ENCODE measurements around the gene RHAG.
"Not testable (repeated sequence)": the region's sequence is repeated elsewhere in the genome, so short reads cannot be mapped to it uniquely, and the experiment has no call there.

The RHAG gene

DNA sequence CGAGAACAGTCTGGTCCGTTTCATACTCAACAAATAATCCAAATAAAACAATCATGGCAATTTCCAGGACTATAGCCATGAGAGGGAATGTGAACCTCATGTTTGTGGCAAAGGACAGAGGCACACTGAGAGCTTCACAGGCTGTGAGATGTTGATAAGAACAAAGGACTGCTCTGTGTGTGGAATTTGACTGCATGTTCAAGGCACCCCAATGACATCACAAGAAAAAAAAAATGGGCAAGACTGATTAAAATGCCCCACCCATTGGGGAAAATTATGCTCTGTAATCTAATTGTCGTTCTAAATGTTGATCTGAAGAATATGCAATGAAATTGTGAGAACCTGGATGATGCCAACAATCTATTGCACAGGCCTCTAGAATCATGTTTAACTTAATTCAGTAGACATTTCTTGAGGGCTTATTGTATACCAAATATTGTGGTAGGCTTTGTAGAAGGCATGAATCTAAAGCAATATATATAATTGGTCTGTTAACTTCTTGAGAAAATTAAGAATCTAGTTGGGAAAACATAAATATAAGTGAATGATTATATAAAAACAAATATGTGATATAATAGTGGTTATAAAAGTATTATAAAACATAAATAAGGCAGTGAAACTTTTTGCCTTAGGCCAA, at the start of gene RHAG:
Gene RHAG (minus strand): TSS at position 127 of the 637 bp plus-strand sequence. CDS start 27 bp downstream, at position 100.
- H3K27ac ChIP-seq (ENCODE audit: low read depth, low read length): no peak within 1 kb of the TSS
- no peaks in the 10 kb centered on the region for H3K27me3 ChIP-seq (ENCODE audit: control insufficient read depth in 1 of 2, insufficient read depth in 2 of 2, low read length in 2 of 2)
- H3K4me3 ChIP-seq (ENCODE audit: low read depth in 1 of 2, low read length in 2 of 2): no peak within 1 kb of the TSS
- no peaks in the 10 kb centered on the region for H3K9me3 ChIP-seq (ENCODE audit: control insufficient read depth in 1 of 2, low read length in 2 of 2)
- no peak within 1 kb of the TSS for H3K9ac ChIP-seq (ENCODE audit: low read depth in 1 of 2, low read length in 2 of 2)
- H3K4me1 ChIP-seq (ENCODE audit: control insufficient read depth in 1 of 2, insufficient read depth in 2 of 2, low read length in 2 of 2): no peaks in the 10 kb centered on the region
- H3K36me3 ChIP-seq (ENCODE audit: control insufficient read depth in 1 of 2, insufficient read depth in 2 of 2, low read length in 2 of 2): no peaks in the 10 kb centered on the region

DNA sequence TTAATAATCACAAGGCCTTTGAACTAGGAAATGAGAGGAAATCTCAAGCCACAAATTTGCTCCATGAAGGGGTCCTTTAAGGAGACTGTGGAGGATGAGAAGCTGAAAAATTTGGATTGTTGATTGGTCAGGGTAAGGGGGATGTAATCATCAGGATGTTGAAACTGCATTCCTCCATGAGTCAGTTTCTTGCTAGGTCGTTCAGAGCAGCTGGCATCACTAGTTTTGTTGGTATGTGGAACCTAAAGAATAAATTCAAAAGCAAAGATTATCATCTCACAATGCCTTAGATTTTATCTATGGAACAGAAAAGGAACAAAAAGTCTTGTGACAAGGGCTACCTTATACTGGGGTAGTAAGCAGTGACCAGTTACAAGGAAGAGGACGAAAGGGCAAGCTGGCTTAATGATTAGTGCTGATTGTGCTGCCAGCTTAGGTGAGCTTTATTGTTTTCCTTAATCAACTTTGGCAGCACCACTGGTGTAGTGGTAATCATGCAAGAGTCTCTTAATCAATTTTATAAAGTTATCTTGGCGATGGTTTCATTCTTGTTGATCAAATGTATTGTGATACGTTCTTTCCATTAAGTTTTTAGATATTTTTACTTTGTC, 40.1 kb upstream of the RHAG start:
- Histone ChIP-seq H3K9me3 (ENCODE audit: control insufficient read depth in 1 of 2, low read length in 2 of 2) (no peaks in the 10 kb centered on the region), H3K9ac (ENCODE audit: low read depth in 1 of 2, low read length in 2 of 2) (no peak overlapping the region), H3K27me3 (ENCODE audit: control insufficient read depth in 1 of 2, insufficient read depth in 2 of 2, low read length in 2 of 2) (no peaks in the 10 kb centered on the region), H3K4me3 (ENCODE audit: low read depth in 1 of 2, low read length in 2 of 2) (no peak overlapping the region), H3K27ac (ENCODE audit: low read depth, low read length) (no peak overlapping the region), H3K4me1 (ENCODE audit: control insufficient read depth in 1 of 2, insufficient read depth in 2 of 2, low read length in 2 of 2) (no peaks in the 10 kb centered on the region), H3K36me3 (ENCODE audit: control insufficient read depth in 1 of 2, insufficient read depth in 2 of 2, low read length in 2 of 2) (no peaks in the 10 kb centered on the region)

DNA sequence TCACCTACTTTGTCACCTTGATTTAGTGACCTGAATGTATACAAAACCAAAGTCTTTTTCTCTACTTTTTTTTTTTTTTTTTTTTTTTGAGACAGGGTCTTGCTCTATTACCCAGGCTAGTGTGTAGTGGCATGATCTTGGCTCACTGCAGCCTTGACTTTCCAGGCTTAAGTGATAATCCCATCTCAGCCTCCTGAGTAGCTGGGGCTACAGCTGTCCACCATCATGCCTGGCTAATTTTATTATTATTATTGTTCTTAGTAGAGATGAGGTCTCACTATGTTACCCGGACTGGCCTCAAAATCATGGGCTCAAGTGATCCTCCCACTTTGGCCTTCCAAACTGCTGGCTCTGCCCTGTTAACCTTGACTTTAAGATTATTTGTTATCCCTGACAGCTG, 39.2 kb upstream of the RHAG start:
- H3K9me3 ChIP-seq (ENCODE audit: control insufficient read depth in 1 of 2, low read length in 2 of 2): no peaks in the 10 kb centered on the region
- no peaks in the 10 kb centered on the region for H3K27me3 ChIP-seq (ENCODE audit: control insufficient read depth in 1 of 2, insufficient read depth in 2 of 2, low read length in 2 of 2)
- H3K4me1 ChIP-seq (ENCODE audit: control insufficient read depth in 1 of 2, insufficient read depth in 2 of 2, low read length in 2 of 2): no peaks in the 10 kb centered on the region
- H3K9ac ChIP-seq (ENCODE audit: low read depth in 1 of 2, low read length in 2 of 2): no peak overlapping the region
- H3K36me3 ChIP-seq (ENCODE audit: control insufficient read depth in 1 of 2, insufficient read depth in 2 of 2, low read length in 2 of 2): no peaks in the 10 kb centered on the region
- no peak overlapping the region for H3K27ac ChIP-seq (ENCODE audit: low read depth, low read length)
- H3K4me3 ChIP-seq (ENCODE audit: low read depth in 1 of 2, low read length in 2 of 2): no peak overlapping the region

DNA sequence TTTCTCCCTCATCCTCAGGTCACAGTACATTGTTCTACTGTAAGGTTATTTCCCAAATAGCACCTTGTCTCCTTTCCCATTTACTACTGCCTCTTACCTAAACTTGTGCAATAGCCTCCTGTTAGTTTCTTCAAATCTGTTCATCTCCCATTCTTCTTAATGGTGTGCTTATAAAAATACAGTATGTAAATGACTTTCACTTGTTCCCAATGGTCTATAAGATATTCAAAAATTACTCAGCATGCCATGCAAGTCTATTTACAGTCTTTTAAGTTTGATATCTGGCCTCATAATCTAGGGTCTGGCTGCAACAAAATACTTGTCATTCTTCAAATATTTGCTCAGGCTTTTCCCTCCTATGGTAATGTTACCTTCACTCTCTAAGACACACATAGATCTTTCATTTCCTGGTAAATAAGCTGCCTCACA, 31.5 kb upstream of the RHAG start:
- Histone ChIP-seq H3K36me3 (ENCODE audit: control insufficient read depth in 1 of 2, insufficient read depth in 2 of 2, low read length in 2 of 2) (no peaks in the 10 kb centered on the region), H3K4me1 (ENCODE audit: control insufficient read depth in 1 of 2, insufficient read depth in 2 of 2, low read length in 2 of 2) (no peaks in the 10 kb centered on the region), H3K27me3 (ENCODE audit: control insufficient read depth in 1 of 2, insufficient read depth in 2 of 2, low read length in 2 of 2) (no peaks in the 10 kb centered on the region), H3K9me3 (ENCODE audit: control insufficient read depth in 1 of 2, low read length in 2 of 2) (no peaks in the 10 kb centered on the region), H3K27ac (ENCODE audit: low read depth, low read length) (no peak overlapping the region), H3K9ac (ENCODE audit: low read depth in 1 of 2, low read length in 2 of 2) (no peak overlapping the region), H3K4me3 (ENCODE audit: low read depth in 1 of 2, low read length in 2 of 2) (no peak overlapping the region)

DNA sequence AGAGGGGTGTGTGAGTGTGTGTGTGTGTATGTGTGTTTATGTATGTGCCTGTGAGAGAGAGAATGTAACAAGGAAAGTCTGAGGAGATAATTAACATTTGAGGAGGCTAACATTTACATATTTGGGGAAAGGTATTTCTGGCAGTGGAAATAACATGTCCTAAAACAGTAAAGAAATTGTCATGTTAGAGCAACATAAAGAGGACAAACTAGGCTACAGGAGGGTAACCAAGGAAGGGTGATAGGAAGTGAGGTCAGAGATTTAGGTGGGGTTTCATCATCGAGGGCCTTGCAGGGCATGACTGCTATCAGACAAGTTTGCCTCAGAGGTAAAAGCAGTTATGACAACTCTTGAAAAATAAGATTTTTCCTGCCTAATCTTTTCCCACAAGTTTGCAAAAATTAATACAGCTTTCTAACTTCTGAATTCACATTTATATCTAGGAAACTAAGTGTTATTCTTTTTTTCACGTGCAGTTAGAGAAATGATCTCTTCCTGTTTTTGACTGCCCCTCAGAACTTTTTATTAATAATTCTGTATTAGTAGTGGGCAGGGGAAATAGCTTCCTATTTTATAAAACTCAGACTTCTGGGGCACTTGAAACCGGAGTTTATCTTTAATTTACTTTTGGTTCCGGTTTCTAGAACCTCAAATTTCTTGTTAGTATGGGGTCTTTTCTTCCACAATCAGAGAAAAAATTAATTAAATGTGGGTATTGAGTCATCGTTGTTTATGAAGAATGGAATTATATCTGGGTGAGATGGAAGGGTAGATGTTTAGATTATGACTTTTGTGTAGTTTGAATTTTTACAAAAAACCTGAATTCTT, 30.5 kb upstream of the RHAG start:
- Histone ChIP-seq H3K9me3 (ENCODE audit: control insufficient read depth in 1 of 2, low read length in 2 of 2) (no peaks in the 10 kb centered on the region), H3K27me3 (ENCODE audit: control insufficient read depth in 1 of 2, insufficient read depth in 2 of 2, low read length in 2 of 2) (no peaks in the 10 kb centered on the region), H3K9ac (ENCODE audit: low read depth in 1 of 2, low read length in 2 of 2) (no peak overlapping the region)

DNA sequence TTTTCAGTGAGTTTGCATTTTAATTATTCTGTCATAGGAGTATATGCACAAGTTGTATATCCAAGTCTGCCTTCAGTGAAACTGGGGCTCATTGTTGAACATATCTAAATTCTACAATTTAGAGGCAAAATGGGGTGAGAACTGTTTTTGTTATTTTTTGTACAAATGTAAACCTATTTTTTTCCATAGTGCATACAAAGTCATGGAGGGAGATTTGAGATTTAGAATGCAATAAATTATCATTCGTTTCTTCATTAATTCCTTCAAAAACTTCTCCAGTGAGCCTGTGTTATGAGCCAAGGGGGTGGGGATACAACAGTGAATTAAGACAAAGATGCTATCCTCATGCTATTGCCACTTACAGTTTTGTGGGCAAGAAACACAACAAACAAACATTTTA, 29.8 kb upstream of the RHAG start:
- H3K4me3 ChIP-seq (ENCODE audit: low read depth in 1 of 2, low read length in 2 of 2): no peak overlapping the region
- no peak overlapping the region for H3K9ac ChIP-seq (ENCODE audit: low read depth in 1 of 2, low read length in 2 of 2)
- H3K27ac ChIP-seq (ENCODE audit: low read depth, low read length): no peak overlapping the region
- H3K9me3 ChIP-seq (ENCODE audit: control insufficient read depth in 1 of 2, low read length in 2 of 2): no peaks in the 10 kb centered on the region
- no peaks in the 10 kb centered on the region for H3K4me1 ChIP-seq (ENCODE audit: control insufficient read depth in 1 of 2, insufficient read depth in 2 of 2, low read length in 2 of 2)
- H3K36me3 ChIP-seq (ENCODE audit: control insufficient read depth in 1 of 2, insufficient read depth in 2 of 2, low read length in 2 of 2): no peaks in the 10 kb centered on the region
- H3K27me3 ChIP-seq (ENCODE audit: control insufficient read depth in 1 of 2, insufficient read depth in 2 of 2, low read length in 2 of 2): no peaks in the 10 kb centered on the region

More for the DNA sequence above, 30.5 kb upstream of the RHAG start:
- Histone ChIP-seq H3K4me3 (ENCODE audit: low read depth in 1 of 2, low read length in 2 of 2) (no peak overlapping the region), H3K27ac (ENCODE audit: low read depth, low read length) (no peak overlapping the region), H3K36me3 (ENCODE audit: control insufficient read depth in 1 of 2, insufficient read depth in 2 of 2, low read length in 2 of 2) (no peaks in the 10 kb centered on the region), H3K4me1 (ENCODE audit: control insufficient read depth in 1 of 2, insufficient read depth in 2 of 2, low read length in 2 of 2) (no peaks in the 10 kb centered on the region)

DNA sequence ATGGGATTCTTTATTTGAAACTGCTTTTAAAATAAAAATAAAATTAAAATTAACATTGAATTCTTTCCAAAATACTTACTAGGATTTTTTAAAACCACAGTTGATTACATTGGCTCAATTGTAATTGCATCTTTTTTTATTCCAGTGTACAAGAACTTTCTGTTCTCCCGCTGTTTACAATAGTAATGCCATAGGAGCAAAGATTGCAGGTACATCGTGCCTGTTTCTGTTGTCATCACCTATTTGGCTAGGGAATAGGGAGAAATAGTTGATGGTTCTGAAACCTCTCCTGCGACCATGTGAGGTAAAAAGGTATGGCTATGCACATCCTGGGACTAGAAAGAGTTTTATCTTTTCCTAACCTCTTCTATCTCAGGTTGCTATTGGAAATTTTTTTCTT, 28.2 kb upstream of the RHAG start:
- Histone ChIP-seq H3K4me1 (ENCODE audit: control insufficient read depth in 1 of 2, insufficient read depth in 2 of 2, low read length in 2 of 2) (no peaks in the 10 kb centered on the region), H3K36me3 (ENCODE audit: control insufficient read depth in 1 of 2, insufficient read depth in 2 of 2, low read length in 2 of 2) (no peaks in the 10 kb centered on the region), H3K27me3 (ENCODE audit: control insufficient read depth in 1 of 2, insufficient read depth in 2 of 2, low read length in 2 of 2) (no peaks in the 10 kb centered on the region), H3K9ac (ENCODE audit: low read depth in 1 of 2, low read length in 2 of 2) (no peak overlapping the region), H3K9me3 (ENCODE audit: control insufficient read depth in 1 of 2, low read length in 2 of 2) (no peaks in the 10 kb centered on the region), H3K27ac (ENCODE audit: low read depth, low read length) (no peak overlapping the region), H3K4me3 (ENCODE audit: low read depth in 1 of 2, low read length in 2 of 2) (no peak overlapping the region)

DNA sequence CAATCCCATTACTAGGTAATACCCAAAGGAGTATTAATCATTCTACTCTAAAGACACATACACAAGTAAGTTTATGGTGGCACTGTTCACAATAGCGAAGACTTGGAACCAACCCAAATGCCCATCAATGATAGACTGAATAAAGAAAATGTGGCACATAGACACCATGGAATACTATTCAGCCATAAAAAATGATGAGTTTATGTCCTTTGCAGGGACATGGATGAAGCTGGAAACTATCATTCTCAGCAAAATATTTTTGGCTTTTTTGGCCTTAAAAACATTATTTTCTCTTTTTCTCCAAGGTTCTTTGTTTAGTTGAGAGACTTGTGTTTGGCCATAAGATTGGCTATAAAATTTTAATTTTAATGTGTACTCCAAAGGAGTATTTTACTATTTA, 27.4 kb upstream of the RHAG start:
- H3K4me1 ChIP-seq (ENCODE audit: control insufficient read depth in 1 of 2, insufficient read depth in 2 of 2, low read length in 2 of 2); H3K4me3 ChIP-seq (ENCODE audit: low read depth in 1 of 2, low read length in 2 of 2); H3K27ac ChIP-seq (ENCODE audit: low read depth, low read length); H3K9ac ChIP-seq (ENCODE audit: low read depth in 1 of 2, low read length in 2 of 2); H3K27me3 ChIP-seq (ENCODE audit: control insufficient read depth in 1 of 2, insufficient read depth in 2 of 2, low read length in 2 of 2); H3K36me3 ChIP-seq (ENCODE audit: control insufficient read depth in 1 of 2, insufficient read depth in 2 of 2, low read length in 2 of 2); H3K9me3 ChIP-seq (ENCODE audit: control insufficient read depth in 1 of 2, low read length in 2 of 2): not testable (repeated sequence)

DNA sequence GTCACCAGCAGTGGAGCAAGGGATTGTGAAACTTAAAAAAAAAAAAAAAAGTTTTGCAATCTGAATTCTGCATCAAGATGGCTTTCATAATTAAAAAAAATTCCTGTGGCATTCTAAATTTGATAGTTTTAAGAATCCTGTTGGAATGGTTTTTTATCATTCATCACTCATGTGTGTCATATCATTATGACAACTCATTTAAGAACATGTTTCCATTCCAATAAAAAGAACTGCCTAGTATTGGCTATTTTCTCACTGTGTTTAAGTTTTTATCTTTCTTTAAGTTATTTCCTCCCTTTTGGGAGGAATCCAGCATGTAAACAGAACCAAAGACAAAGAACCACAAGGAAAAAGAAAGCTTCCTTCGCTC, 26.2 kb upstream of the RHAG start:
- Histone ChIP-seq H3K36me3 (ENCODE audit: control insufficient read depth in 1 of 2, insufficient read depth in 2 of 2, low read length in 2 of 2) (no peaks in the 10 kb centered on the region), H3K4me1 (ENCODE audit: control insufficient read depth in 1 of 2, insufficient read depth in 2 of 2, low read length in 2 of 2) (no peaks in the 10 kb centered on the region), H3K27ac (ENCODE audit: low read depth, low read length) (no peak overlapping the region), H3K9me3 (ENCODE audit: control insufficient read depth in 1 of 2, low read length in 2 of 2) (no peaks in the 10 kb centered on the region), H3K9ac (ENCODE audit: low read depth in 1 of 2, low read length in 2 of 2) (no peak overlapping the region), H3K4me3 (ENCODE audit: low read depth in 1 of 2, low read length in 2 of 2) (no peak overlapping the region), H3K27me3 (ENCODE audit: control insufficient read depth in 1 of 2, insufficient read depth in 2 of 2, low read length in 2 of 2) (no peaks in the 10 kb centered on the region)

DNA sequence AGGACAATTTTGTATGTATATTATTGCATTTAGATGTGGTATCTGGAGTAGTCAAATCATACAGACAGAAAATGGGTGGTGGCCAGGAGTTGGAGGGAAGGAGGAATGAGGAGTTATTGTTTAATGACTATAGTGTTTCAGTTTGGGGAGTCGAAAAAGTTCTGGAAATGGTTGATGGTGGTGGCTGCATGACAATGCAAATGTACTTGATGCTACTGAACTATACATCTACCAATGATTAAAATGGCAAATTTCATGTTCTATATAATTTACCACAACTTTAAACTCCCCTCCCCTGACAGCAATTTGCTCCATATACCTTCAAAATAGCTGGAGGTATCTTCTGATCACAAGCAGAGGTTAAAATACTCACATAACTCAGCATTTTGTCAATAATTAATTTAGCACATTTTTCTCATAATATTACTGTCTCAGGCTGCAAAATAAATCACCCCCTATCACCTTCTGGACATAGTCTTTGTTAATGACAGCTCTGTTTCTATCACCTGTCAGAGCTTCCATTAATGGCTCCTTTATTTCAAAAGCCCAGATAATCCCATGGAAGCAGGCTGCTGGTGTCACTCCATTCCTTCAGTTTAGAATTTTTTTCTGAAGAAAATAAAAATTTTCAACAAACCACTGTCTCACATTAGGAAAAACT, 25.7 kb upstream of the RHAG start:
- Histone ChIP-seq H3K27me3 (ENCODE audit: control insufficient read depth in 1 of 2, insufficient read depth in 2 of 2, low read length in 2 of 2) (no peaks in the 10 kb centered on the region), H3K9me3 (ENCODE audit: control insufficient read depth in 1 of 2, low read length in 2 of 2) (no peaks in the 10 kb centered on the region), H3K4me1 (ENCODE audit: control insufficient read depth in 1 of 2, insufficient read depth in 2 of 2, low read length in 2 of 2) (no peaks in the 10 kb centered on the region), H3K9ac (ENCODE audit: low read depth in 1 of 2, low read length in 2 of 2) (no peak overlapping the region), H3K27ac (ENCODE audit: low read depth, low read length) (no peak overlapping the region), H3K4me3 (ENCODE audit: low read depth in 1 of 2, low read length in 2 of 2) (no peak overlapping the region), H3K36me3 (ENCODE audit: control insufficient read depth in 1 of 2, insufficient read depth in 2 of 2, low read length in 2 of 2) (no peaks in the 10 kb centered on the region)
